BJ (cell line): ENCODE results near the gene PDE4DIP. TPM values are rescaled to one million over a fixed set of nuclear protein-coding genes. Genes with fewer than 3 reads are reported as not detected.
"Not testable (repeated sequence)": the region's sequence is repeated elsewhere in the genome, so short reads cannot be mapped to it uniquely, and the experiment has no call there.

Experiments used
- CTCF ChIA-PET: fragments of 350-600 bp; formaldehyde crosslinking; extraction: SDS; loops from one replicate; lab custom pipeline; 2021; ENCODE audit warnings: antibody characterized with exemption, inconsistent platforms; lab: Yijun Ruan, JAX
- POLR2A ChIA-PET: fragments of 300-600 bp; sonication (Branson Sonifier 250); formaldehyde crosslinking; extraction: SDS; loops from one replicate; lab custom pipeline; 2021; ENCODE audit warnings: antibody characterized with exemption; lab: Charles Lee
- DNase-seq: peaks from one replicate; pipeline ENCODE4 v3.0.0-alpha.2; 2011; ENCODE audit warnings: low read depth
- H3K27me3 ChIP-seq: 2 replicates; pipeline ENCODE4 v1.6.0; 2011; ENCODE audit warnings: low read length; ENCODE audit not compliant: control insufficient read depth, insufficient read depth
- H3K36me3 ChIP-seq: 2 replicates; pipeline ENCODE4 v1.5.1; 2011; ENCODE audit warnings: low read length; ENCODE audit not compliant: control insufficient read depth, insufficient read depth
- H3K4me3 ChIP-seq: 2 replicates; pipeline ENCODE4 v1.5.1; 2011; ENCODE audit warnings: low read depth, mild to moderate bottlenecking, control low read depth, low read length
- polyA plus RNA-seq: library from polyadenylated mRNA; depleted of rRNA; stranded (reverse); fragments of >200 nt; gene quantifications from 2 replicates; pipeline ENCODE4 v1.2.3, GENCODE V29; 2011

The PDE4DIP gene
- polyA plus RNA-seq, 1 experiment = 75.1 TPM

GRCh38 chr1:148881261-148881660 lies 37.0 kb downstream of the PDE4DIP start:
- CTCF ChIA-PET, DNase-seq, POLR2A ChIA-PET: not testable (repeated sequence)

DNA sequence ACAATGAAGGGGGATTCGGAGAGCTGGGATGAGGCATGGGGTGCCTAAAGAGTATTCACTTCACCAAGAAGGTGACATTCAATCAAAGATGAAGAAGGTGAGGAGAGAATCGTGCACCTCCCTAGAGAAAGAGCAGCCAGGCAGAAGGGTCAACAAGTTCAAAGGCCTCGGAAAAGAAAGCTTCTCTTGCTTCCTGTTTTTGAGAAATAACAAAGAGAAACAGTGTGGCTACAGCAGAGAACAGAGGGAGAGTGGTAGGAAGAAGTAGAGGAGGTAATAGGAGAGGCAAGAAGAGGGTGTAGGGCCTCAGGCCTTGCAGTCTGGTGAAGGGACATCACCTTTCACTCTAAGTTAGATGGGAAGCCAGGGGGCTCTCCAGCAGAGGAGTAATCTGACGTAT lies 41.0 kb downstream of the PDE4DIP start:
- H3K27me3 ChIP-seq, DNase-seq, H3K4me3 ChIP-seq, CTCF ChIA-PET, H3K36me3 ChIP-seq, POLR2A ChIA-PET: not testable (repeated sequence)

More at GRCh38 chr1:148881261-148881660, 37.0 kb downstream of the PDE4DIP start:
- H3K27me3 ChIP-seq, H3K36me3 ChIP-seq, H3K4me3 ChIP-seq: not testable (repeated sequence)

- H3K36me3 ChIP-seq, H3K4me3 ChIP-seq, CTCF ChIA-PET, H3K27me3 ChIP-seq, DNase-seq, POLR2A ChIA-PET: not testable (repeated sequence)
Measured at GRCh38 chr1:148886293-148886692, 42.1 kb downstream of the PDE4DIP start.

- H3K4me3 ChIP-seq, H3K27me3 ChIP-seq, POLR2A ChIA-PET, H3K36me3 ChIP-seq, CTCF ChIA-PET, DNase-seq: not testable (repeated sequence)
Measured at GRCh38 chr1:148888597-148888996, 44.4 kb downstream of the PDE4DIP start.

- DNase-seq, H3K4me3 ChIP-seq, H3K27me3 ChIP-seq, H3K36me3 ChIP-seq, POLR2A ChIA-PET, CTCF ChIA-PET: not testable (repeated sequence)
Measured at GRCh38 chr1:148889267-148890074, 45.2 kb downstream of the PDE4DIP start.

DNA sequence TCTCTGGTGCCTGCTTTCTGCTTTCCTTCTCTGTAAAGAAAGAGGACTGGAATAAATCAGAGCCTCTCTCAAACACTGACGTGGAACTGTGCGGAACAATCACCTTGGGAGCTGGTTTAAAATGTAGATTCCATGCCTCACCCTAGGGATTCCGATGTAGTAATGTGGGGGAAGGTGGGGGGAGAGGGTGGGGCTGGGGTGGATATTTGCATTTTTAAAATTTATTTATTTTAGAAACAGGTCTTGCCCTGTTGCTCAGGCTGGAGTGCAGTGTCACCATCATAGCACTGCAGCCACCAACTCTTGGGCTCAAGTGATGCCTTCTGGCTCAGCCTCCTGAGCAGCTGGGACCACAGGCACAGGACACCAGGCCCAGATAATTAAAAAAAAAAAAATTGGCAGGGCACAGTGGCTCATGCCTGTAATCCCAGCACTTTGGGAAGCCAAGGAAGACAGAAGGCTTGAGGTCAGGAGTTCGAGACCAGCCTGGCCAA lies 45.9 kb downstream of the PDE4DIP start:
- CTCF ChIA-PET = not testable (repeated sequence)

GRCh38 chr1:148894360-148895352 lies 50.4 kb downstream of the PDE4DIP start:
- CTCF ChIA-PET, H3K36me3 ChIP-seq, POLR2A ChIA-PET, H3K4me3 ChIP-seq, H3K27me3 ChIP-seq, DNase-seq: not testable (repeated sequence)

More for the DNA sequence above, 45.9 kb downstream of the PDE4DIP start:
- DNase-seq, POLR2A ChIA-PET, H3K27me3 ChIP-seq, H3K36me3 ChIP-seq, H3K4me3 ChIP-seq: not testable (repeated sequence)

DNA sequence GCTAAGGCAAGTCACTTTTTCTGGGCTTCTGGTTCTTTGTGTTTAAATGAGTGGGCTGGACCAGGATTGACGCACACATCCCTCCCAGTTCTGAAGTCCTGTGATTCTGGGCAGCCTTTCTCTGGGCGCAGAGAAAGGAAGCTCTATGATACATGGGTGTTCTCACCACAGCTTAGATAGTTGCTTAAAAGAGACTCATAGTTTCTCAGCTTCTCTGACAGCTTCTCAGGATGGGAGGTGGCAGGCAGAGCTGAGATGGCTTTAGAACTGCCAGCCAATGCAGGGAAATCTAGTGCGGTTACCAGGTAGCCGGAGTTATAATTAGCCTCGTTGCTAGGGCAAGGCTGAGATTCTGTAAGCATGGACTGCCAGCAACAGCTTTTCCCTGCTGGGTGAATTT lies 55.8 kb downstream of the PDE4DIP start:
- H3K36me3 ChIP-seq, POLR2A ChIA-PET: not testable (repeated sequence)

DNA sequence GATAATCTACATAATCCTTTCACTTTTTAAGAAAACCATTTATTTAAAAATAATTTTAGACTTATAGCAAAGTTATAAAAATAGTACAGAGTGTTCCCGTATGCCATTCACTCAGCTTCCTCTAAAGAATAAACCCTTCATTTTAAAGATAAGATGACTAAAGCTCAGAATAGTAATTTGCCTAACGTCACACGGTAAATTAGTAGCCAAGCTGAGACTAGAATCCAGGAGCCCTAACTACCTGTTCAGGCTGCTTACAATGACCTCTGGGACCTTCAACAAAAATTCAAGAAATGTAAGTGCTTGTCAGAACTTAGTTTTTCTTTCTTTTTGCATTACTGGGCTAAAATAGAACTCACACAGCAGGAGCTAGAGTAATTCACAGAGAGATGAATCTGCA lies 56.5 kb downstream of the PDE4DIP start:
- H3K36me3 ChIP-seq, H3K4me3 ChIP-seq, POLR2A ChIA-PET, CTCF ChIA-PET, DNase-seq, H3K27me3 ChIP-seq: not testable (repeated sequence)

More for the DNA sequence above, 55.8 kb downstream of the PDE4DIP start:
- H3K27me3 ChIP-seq, H3K4me3 ChIP-seq, DNase-seq, CTCF ChIA-PET: not testable (repeated sequence)

DNA sequence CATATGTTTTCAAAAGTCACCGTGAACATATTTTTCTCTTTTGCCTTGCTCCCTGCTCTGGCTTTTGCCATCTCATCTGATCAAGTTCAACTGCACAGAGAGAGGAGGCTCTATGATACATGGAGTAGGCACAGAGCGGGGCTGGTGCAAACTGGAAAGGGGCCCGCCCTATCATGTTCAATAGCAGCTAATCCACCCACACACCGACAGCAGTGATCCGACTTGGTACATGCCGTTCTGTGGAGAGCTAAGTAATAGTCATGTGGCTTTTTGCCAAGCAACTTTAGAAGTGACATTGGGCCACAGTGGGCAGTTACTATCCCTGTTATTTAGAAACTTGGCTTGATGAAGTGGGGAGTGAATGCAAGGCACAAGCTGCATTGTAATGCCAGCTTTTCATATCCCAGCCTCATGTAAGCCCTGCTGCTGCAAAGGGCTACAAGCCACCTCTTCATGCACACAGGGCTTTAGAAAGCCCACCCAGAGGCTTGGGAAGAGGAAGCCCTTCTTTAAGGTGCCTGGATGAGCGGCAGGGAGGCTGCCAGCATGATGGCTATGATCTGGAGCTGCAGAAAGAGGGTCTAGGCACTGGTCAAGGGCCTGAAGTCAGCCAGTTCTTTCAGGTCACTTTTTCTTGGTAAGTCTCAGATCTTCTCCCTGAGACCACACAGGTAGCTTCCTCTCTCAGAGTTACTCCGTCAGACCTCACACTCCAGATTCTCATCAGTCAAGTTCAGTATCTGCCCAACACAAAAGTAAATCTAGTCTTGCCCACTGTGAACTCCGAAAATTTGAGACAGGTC lies 57.1 kb downstream of the PDE4DIP start:
- DNase-seq, POLR2A ChIA-PET: not testable (repeated sequence)

DNA sequence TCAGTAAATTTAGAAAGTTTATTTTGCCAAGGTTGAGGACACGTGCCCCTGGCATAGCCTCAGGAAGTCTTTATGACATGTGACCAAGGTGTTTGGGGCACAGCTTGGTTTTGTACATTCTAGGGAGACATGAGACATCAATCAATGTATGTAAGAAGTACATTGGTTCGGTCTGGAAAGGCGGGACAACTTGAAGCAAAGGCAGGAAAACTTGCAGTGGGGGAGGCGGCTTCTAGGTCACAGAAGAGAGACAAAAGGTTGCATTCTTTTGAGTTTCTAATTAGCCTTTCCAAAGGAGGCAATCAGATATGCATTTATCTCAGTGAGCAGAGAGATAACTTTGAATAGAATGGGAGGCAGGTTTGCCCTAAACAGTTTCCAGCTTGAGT lies 57.7 kb downstream of the PDE4DIP start:
- H3K27me3 ChIP-seq, H3K4me3 ChIP-seq, CTCF ChIA-PET, POLR2A ChIA-PET, DNase-seq, H3K36me3 ChIP-seq: not testable (repeated sequence)

More for the DNA sequence above, 57.1 kb downstream of the PDE4DIP start:
- H3K36me3 ChIP-seq, H3K27me3 ChIP-seq, H3K4me3 ChIP-seq, CTCF ChIA-PET: not testable (repeated sequence)
